Right lobe of liver (tissue), 4 donors: ENCODE data around the gene PRICKLE1.

Source experiments
- POLR2A ChIP-seq: fragments of 450-650 bp; IDR thresholded peaks from one replicate; pipeline ENCODE4 v1.6.1; 2017; ENCODE audit warnings: antibody characterized with exemption, mild to moderate bottlenecking
- TF ChIP-seq, protein P1 (sequence below), 4 donors: fragments of 200-600 bp in 3 of 4; fragments of 450-650 bp in 1 of 4; IDR thresholded peaks; one replicate each; pipeline versions ENCODE4 v1.5.1 to v1.8.0; 2016 to 2022; ENCODE audit warnings: antibody characterized with exemption in 4 of 4, mild to moderate bottlenecking in 2 of 4
- donor health status: DM: no; HTN: no; CAD: no.
- donor health status: DM: no; HTN: no; CAD: no.
- donor health status: DM: no; HTN: yes; CAD: no.

DNA sequence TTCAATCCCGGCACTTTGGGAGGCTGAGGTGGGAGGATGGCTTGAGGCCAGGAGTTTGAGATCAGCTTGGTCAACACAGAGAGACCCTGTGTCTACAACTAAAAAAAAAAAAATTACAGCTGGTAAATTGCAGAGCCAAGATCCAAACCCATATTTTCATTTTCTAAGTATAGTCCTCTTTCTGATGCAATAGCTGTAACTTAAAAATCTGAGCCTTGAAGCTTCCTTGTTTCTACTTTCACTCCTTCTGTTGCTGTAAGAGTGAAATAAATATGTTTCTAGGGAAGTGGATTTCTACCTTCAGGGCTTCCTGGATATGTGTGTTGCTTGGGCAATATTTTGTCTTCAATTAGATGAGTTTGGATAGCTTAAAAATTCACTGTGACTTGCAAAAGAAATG lies 42.0 kb upstream of the PRICKLE1 start:
- TF ChIP-seq, protein P1, sequence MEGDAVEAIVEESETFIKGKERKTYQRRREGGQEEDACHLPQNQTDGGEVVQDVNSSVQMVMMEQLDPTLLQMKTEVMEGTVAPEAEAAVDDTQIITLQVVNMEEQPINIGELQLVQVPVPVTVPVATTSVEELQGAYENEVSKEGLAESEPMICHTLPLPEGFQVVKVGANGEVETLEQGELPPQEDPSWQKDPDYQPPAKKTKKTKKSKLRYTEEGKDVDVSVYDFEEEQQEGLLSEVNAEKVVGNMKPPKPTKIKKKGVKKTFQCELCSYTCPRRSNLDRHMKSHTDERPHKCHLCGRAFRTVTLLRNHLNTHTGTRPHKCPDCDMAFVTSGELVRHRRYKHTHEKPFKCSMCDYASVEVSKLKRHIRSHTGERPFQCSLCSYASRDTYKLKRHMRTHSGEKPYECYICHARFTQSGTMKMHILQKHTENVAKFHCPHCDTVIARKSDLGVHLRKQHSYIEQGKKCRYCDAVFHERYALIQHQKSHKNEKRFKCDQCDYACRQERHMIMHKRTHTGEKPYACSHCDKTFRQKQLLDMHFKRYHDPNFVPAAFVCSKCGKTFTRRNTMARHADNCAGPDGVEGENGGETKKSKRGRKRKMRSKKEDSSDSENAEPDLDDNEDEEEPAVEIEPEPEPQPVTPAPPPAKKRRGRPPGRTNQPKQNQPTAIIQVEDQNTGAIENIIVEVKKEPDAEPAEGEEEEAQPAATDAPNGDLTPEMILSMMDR (IDR thresholded peaks at IDR 0.05) = no peak
- TF ChIP-seq POLR2A = no peak
